DOHH2 (cell line): ENCODE data around the gene SLC35G3.

Experiments
- CTCF ChIP-seq: fragments of 200-600 bp; sonication (generic); IDR thresholded peaks from one replicate; pipeline ENCODE4 v1.5.1; 2014; ENCODE audit warnings: antibody characterized with exemption, mild to moderate bottlenecking, low read depth, low read length; ENCODE audit not compliant: poor library complexity, severe bottlenecking
- EZH2phosphoT487 ChIP-seq: fragments of 200-600 bp; sonication (generic); IDR thresholded peaks from 2 replicates; pipeline ENCODE4 v1.6.1; 2017; ENCODE audit warnings: borderline replicate concordance, mild to moderate bottlenecking, antibody characterized with exemption, low read length, moderate library complexity, mixed read lengths

- TF ChIP-seq CTCF (no peak), EZH2phosphoT487 (no peak)
Measured at GRCh38 chr17:35235289-35235688, 41.1 kb upstream of the SLC35G3 start.
